A549 (cell line): ENCODE measurements around the gene FER. TPM values are rescaled to one million over a fixed set of nuclear protein-coding genes. Genes with fewer than 3 reads are reported as not detected.
"Not testable (repeated sequence)": the region's sequence is repeated elsewhere in the genome, so short reads cannot be mapped to it uniquely, and the experiment has no call there.

Experiments used
- ATAC-seq, 2 experiments: fragments of 200-7000 bp in 1 of 2; fragments of >200 bp in 1 of 2; cut with Nextera tagmentation in 1 of 2; cut with Tn5 transposase in 1 of 2; 3 replicates each; pipeline versions ENCODE4 v1.8.0 to v1.9.1; 2018 to 2020; ENCODE audit warnings: mild to moderate bottlenecking in 1 of 2, moderate library complexity in 1 of 2
- CTCF ChIA-PET: fragments of 300-600 bp; sonication (Branson Sonifier 250); formaldehyde crosslinking; extraction: SDS; loops from one replicate; lab custom pipeline; 2021; ENCODE audit warnings: antibody characterized with exemption, inconsistent platforms; lab: Yijun Ruan, JAX
- POLR2A ChIA-PET: fragments of 350-600 bp; formaldehyde crosslinking; extraction: SDS; loops from one replicate; lab custom pipeline; 2021; ENCODE audit warnings: antibody characterized with exemption, inconsistent platforms; lab: Yijun Ruan, JAX
- DNase-seq, 2 experiments: peaks; one replicate each; pipeline versions ENCODE4 v3.0.0 to v3.0.0-alpha.2; 2011 to 2016; ENCODE audit warnings: low read depth in 1 of 2, low spot score in 1 of 2
- FAIRE-seq: peaks from 2 replicates; lab custom pipeline; 2011; peaks lifted over from hg19 to GRCh38; lab: Jason Lieb, UNC
- H3K27ac ChIP-seq, 2 experiments: fragments of >200 bp; sonication (Bioruptor Twin); formaldehyde crosslinking; 3 replicates each; pipeline ENCODE4 v1.5.1; 2016 to 2017
- H3K4me1 ChIP-seq: fragments of >200 bp; sonication (Bioruptor Twin); formaldehyde crosslinking; 3 replicates; pipeline ENCODE4 v1.6.1; 2016
- H3K4me2 ChIP-seq: fragments of >200 bp; sonication (Bioruptor Twin); formaldehyde crosslinking; 3 replicates; pipeline ENCODE4 v1.6.1; 2016
- H3K4me3 ChIP-seq: fragments of >200 bp; sonication (Bioruptor Twin); formaldehyde crosslinking; 3 replicates; pipeline ENCODE4 v1.5.1; 2016
- H3K9me3 ChIP-seq: fragments of >200 bp; sonication (Bioruptor Twin); formaldehyde crosslinking; 3 replicates; pipeline ENCODE4 v1.6.1; 2016
- ATOH8 ChIP-seq: fragments of 250-450 bp; sonication (Bioruptor Pico); IDR thresholded peaks from 2 replicates; pipeline ENCODE4 v1.5.0; 2020; ENCODE audit warnings: low read depth, mild to moderate bottlenecking, moderate library complexity
- CBX8 ChIP-seq: fragments of 200-600 bp; sonication (generic); IDR thresholded peaks from 2 replicates; pipeline ENCODE4 v1.6.1; 2016
- CEBPB ChIP-seq, 2 experiments: fragments of >200 bp in 1 of 2; sonication (Bioruptor Twin) in 1 of 2; formaldehyde crosslinking in 1 of 2; IDR thresholded peaks; 2 replicates each; pipeline ENCODE4 v1.6.1; 2012 to 2016
- ELK1 ChIP-seq: fragments of 150-350 bp; IDR thresholded peaks from 2 replicates; pipeline ENCODE4 v1.6.1; 2014; ENCODE audit warnings: low read depth, mild to moderate bottlenecking, low read length
- FOSL2 ChIP-seq, 2 experiments: fragments of 450-650 bp in 1 of 2; fragments of >200 bp in 1 of 2; sonication (Bioruptor Twin) in 1 of 2; formaldehyde crosslinking; IDR thresholded peaks; 2 replicates each; pipeline versions ENCODE4 v1.5.0 to v1.6.1; 2016 to 2020; ENCODE audit warnings: mild to moderate bottlenecking in 1 of 2, moderate library complexity in 1 of 2
- HDAC2 ChIP-seq: fragments of 200-600 bp; sonication (generic); IDR thresholded peaks from 2 replicates; pipeline ENCODE4 v1.6.1; 2016
- HMGXB4 ChIP-seq: fragments of 250-450 bp; sonication (Bioruptor Pico); IDR thresholded peaks from 2 replicates; pipeline ENCODE4 v1.5.0; 2021; ENCODE audit warnings: mild to moderate bottlenecking, moderate library complexity, borderline replicate concordance
- HOXA7 ChIP-seq: fragments of 250-450 bp; sonication (Bioruptor Pico); IDR thresholded peaks from 2 replicates; pipeline ENCODE4 v1.5.0; 2020; ENCODE audit warnings: mild to moderate bottlenecking, moderate library complexity
- JUN ChIP-seq, 2 experiments: fragments of >200 bp; sonication (Bioruptor Twin); formaldehyde crosslinking; IDR thresholded peaks; 2 replicates in 1 of 2; 3 replicates in 1 of 2; pipeline ENCODE4 v1.6.1; 2016 to 2017
- KDM1A ChIP-seq: fragments of 200-600 bp; sonication (generic); IDR thresholded peaks from 2 replicates; pipeline ENCODE4 v1.6.1; 2016; ENCODE audit warnings: low read depth, mild to moderate bottlenecking
- MAX ChIP-seq: IDR thresholded peaks from 2 replicates; pipeline ENCODE4 v1.6.1; 2012
- REST ChIP-seq: fragments of 200-600 bp; sonication (generic); IDR thresholded peaks from 2 replicates; pipeline ENCODE4 v1.6.1; 2016; ENCODE audit warnings: antibody characterized with exemption, mild to moderate bottlenecking, moderate library complexity
- RFX5 ChIP-seq: fragments of 450-650 bp; IDR thresholded peaks from 2 replicates; pipeline ENCODE4 v1.7.1; 2014; ENCODE audit warnings: antibody characterized with exemption, mild to moderate bottlenecking, moderate library complexity
- RNF2 ChIP-seq: fragments of 200-600 bp; sonication (generic); IDR thresholded peaks from 2 replicates; pipeline ENCODE4 v1.6.1; 2016; ENCODE audit warnings: low read depth, mild to moderate bottlenecking, antibody characterized with exemption, moderate library complexity, borderline replicate concordance
- SMC3 ChIP-seq: fragments of >200 bp; sonication (Bioruptor Twin); formaldehyde crosslinking; IDR thresholded peaks from 3 replicates; pipeline ENCODE4 v1.6.1; 2018; ENCODE audit warnings: inconsistent platforms
- ZC3H11A ChIP-seq: fragments of 450-650 bp; IDR thresholded peaks from 2 replicates; pipeline ENCODE4 v1.6.1; 2014; ENCODE audit warnings: antibody characterized with exemption, mild to moderate bottlenecking
- WGBS: methylation state at CpG from one replicate; pipeline ENCODE4 v1.1.6; 2017; ENCODE audit errors: missing lambda C conversion rate; 5-methylcytosine and 5-hydroxymethylcytosine counted together
- polyA minus RNA-seq: library from RNA; depleted of rRNA, polyadenylated mRNA; stranded (reverse); fragments of >200 nt; gene quantifications from 2 replicates; pipeline ENCODE4 v1.2.3, GENCODE V29; 2011; rRNA and poly(A)+ RNA removed
- polyA plus RNA-seq, 4 experiments: library from polyadenylated mRNA; depleted of rRNA in 3 of 4; stranded (reverse); fragments of >200 nt; fragmentation: RNase III in 1 of 4; extraction: RNeasy Plus Mini Kit Qiagen cat#74134 plus additional on column Dnase treatment in 1 of 4; gene quantifications; 2 replicates in 3 of 4; 3 replicates in 1 of 4; pipeline ENCODE4 v1.2.3, GENCODE V29; 2011 to 2017

Gene FER
- polyA plus RNA-seq (2011; rRNA removed) (11.6 and 12.3 TPM in 2 replicates), polyA plus RNA-seq (2017; fragmentation: RNase III; extraction: RNeasy Plus Mini Kit Qiagen cat#74134 plus additional on column Dnase treatment) (3.3 to 3.8 TPM (median 3.6 TPM) in 3 replicates), polyA minus RNA-seq (11.0 and 14.3 TPM in 2 replicates)
- 0.76 and 1.1 TPM in 2 replicates for polyA plus RNA-seq (2012; cell fraction: cytosol; rRNA removed)
- 0.74 and 0.86 TPM in 2 replicates for polyA plus RNA-seq (2012; cell fraction: nucleus; rRNA removed)

- peak within 1 kb of the TSS; percentile 77 for H3K4me3 ChIP-seq
- H3K4me2 ChIP-seq = peak within 1 kb of the TSS; percentile 80
- peaks cover 13% of the 10 kb centered on the region for H3K4me1 ChIP-seq
- ATAC-seq = peak; percentile 27 to 41
- under 1% methylated on average over 18 of the region's 21 CpGs for WGBS
- FAIRE-seq = no peak
- CTCF ChIA-PET = no interaction called here
- POLR2A ChIA-PET = interaction anchor here (0.9 to 3.1 kb wide), 4 partner anchors 17 to 662 kb away, joined by 4 to 47 read pairs (median 7); partner anchors contain the start of gene PJA2
- H3K27ac ChIP-seq = peak within 1 kb of the TSS; percentile 83 to 94
- no peaks in the 10 kb centered on the region for H3K9me3 ChIP-seq
- peak; percentile 48 to 78 for DNase-seq
- no peak for TF ChIP-seq HDAC2
- TF ChIP-seq HOXA7 (CRISPR knock-in tag) = 0 out of 2 replicates have a peak, but pooled peaks have one; percentile 45
- TF ChIP-seq CBX8 = no peak
- no peak for TF ChIP-seq ELK1
- TF ChIP-seq SMC3 = 0 out of 3 replicates have a peak, but pooled peaks have one; percentile 3
- no peak for TF ChIP-seq FOSL2 (IDR thresholded peaks at IDR 0.05)
- peak; percentile 50 for TF ChIP-seq FOSL2 (CRISPR knock-in tag; IDR thresholded peaks at IDR 0.05)
- TF ChIP-seq ATOH8 (CRISPR knock-in tag) = no peak
- TF ChIP-seq CEBPB (IDR thresholded peaks at IDR 0.05) = no peak
- no peak for TF ChIP-seq MAX
Observed at GRCh38 chr5:108747774-108748400, at the start of gene FER. FER (plus strand) TSS chr5:108747897; CDS start chr5:108798183, 50,286 bp downstream.

GRCh38 chr5:108700388-108700787, 47.3 kb upstream of the FER start:
- WGBS = 90% methylated on average over 5 of the region's 5 CpGs
- DNase-seq = not testable (repeated sequence)

GRCh38 chr5:108700930-108701329, 46.8 kb upstream of the FER start:
- Histone ChIP-seq H3K4me3 (no peak overlapping the region), H3K27ac (no peak overlapping the region), H3K4me2 (no peak overlapping the region), H3K4me1 (no peaks in the 10 kb centered on the region), H3K9me3 (no peaks in the 10 kb centered on the region)
- WGBS = 31% methylated on average over 3 of the region's 3 CpGs
- TF ChIP-seq REST (no peak), JUN (IDR thresholded peaks at IDR 0.05) (no peak), RFX5 (no peak), HDAC2 (no peak), ELK1 (no peak), RNF2 (no peak), ATOH8 (CRISPR knock-in tag) (no peak), KDM1A (no peak), HMGXB4 (CRISPR knock-in tag) (no peak), ZC3H11A (no peak)
- CTCF ChIA-PET = no interaction called here
- DNase-seq = no peak
- no peak for FAIRE-seq
- POLR2A ChIA-PET = no interaction called here
- no peak for ATAC-seq

More at GRCh38 chr5:108700388-108700787, 47.3 kb upstream of the FER start:
- H3K9me3 ChIP-seq, POLR2A ChIA-PET, H3K4me2 ChIP-seq, ATAC-seq, FAIRE-seq, H3K4me3 ChIP-seq, CTCF ChIA-PET, H3K27ac ChIP-seq, H3K4me1 ChIP-seq: not testable (repeated sequence)
